Central memory CD8-positive, alpha-beta T cell (primary cell): ENCODE data around the gene GALR2.

ENCODE experiments used
- ATAC-seq: fragments of 150-1000 bp; cut with Tn5 transposase; replicated peaks from 2 replicates; pipeline ENCODE4 v1.10.0; 2022; ENCODE audit warnings: mild to moderate bottlenecking, moderate FRiP score, moderate number of reproducible peaks; ENCODE audit not compliant: poor library complexity, severe bottlenecking; ENCODE audit errors: extremely low read depth
- DNase-seq, 2 donors: peaks; one replicate each; pipeline ENCODE4 v3.0.0; 2021; ENCODE audit warnings: low spot score in 2 of 2
- H3K27ac Mint-ChIP-seq: one replicate; pipeline ENCODE4 v1.8.0; 2022; ENCODE audit warnings: low read depth, mild to moderate bottlenecking, moderate library complexity, mixed read lengths
- H3K27me3 Mint-ChIP-seq: one replicate; pipeline ENCODE4 v1.8.0; 2022; ENCODE audit warnings: mixed read lengths
- H3K36me3 Mint-ChIP-seq: one replicate; pipeline ENCODE4 v1.8.0; 2022; ENCODE audit warnings: mild to moderate bottlenecking, moderate library complexity, mixed read lengths; ENCODE audit not compliant: insufficient read depth
- H3K4me1 Mint-ChIP-seq: one replicate; pipeline ENCODE4 v1.8.0; 2022; ENCODE audit warnings: mixed read lengths
- H3K4me3 Mint-ChIP-seq: one replicate; pipeline ENCODE4 v1.8.0; 2022; ENCODE audit warnings: mild to moderate bottlenecking, moderate library complexity, mixed read lengths
- H3K9me3 Mint-ChIP-seq: one replicate; pipeline ENCODE4 v1.8.0; 2022; ENCODE audit warnings: mixed read lengths

The GALR2 gene

GRCh38 chr17:76123191-76123499, 48.6 kb downstream of the GALR2 start:
- DNase-seq = no peak
- Mint-ChIP-seq H3K4me3 (peak overlapping the region; percentile 51), H3K27ac (peak overlapping the region; percentile 14), H3K36me3 (peaks cover 3% of the 10 kb centered on the region), H3K4me1 (peaks cover 5% of the 10 kb centered on the region), H3K27me3 (no peaks in the 10 kb centered on the region), H3K9me3 (no peaks in the 10 kb centered on the region)
- no peak for ATAC-seq

DNA sequence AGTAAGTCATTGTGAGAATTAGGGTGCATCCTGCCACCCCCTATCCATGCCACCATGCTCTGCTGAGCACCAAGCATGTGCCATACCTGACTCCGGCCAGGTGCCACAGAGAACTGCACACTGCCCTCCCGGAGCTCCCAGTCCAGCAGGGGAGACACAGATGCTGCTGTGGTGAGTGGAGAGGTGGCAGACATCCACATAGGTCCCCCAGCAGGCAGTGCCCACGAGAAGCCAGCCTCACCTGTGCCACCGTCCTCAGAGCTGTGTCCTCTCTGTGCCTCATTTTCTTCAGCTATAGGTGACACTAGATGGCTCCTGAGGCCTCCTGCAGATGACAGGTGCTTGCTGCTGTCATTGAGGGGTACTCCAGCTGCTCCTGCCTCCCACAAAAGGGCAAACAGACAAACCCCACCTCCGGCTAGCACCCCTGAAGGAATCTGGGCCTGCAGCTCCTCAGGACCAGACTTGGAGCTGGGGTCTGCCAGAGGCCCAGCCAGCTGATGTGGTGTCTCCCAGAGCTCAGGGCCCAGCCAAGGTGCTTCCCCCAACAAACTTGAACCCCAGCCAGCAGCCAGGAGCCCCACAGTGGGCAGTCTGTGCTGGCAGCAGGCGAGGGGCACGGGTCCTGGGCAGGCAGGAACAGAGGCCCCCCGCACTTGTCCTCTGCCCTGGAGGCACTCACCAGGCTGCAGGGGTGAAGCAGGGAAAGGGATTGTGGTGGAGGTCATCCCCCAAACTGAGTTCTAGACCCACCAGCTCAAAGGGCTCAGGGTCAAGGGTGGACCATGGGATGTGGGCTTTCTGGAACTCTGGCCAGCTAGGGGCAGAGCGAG, 49.4 kb downstream of the GALR2 start:
- no peaks in the 10 kb centered on the region for H3K27me3 Mint-ChIP-seq
- peak overlapping the region; percentile 51 for H3K4me3 Mint-ChIP-seq
- H3K4me1 Mint-ChIP-seq = peaks cover 5% of the 10 kb centered on the region
- no peak for DNase-seq
- no peaks in the 10 kb centered on the region for H3K9me3 Mint-ChIP-seq
- no peak overlapping the region for H3K27ac Mint-ChIP-seq
- ATAC-seq = no peak
- peaks cover 3% of the 10 kb centered on the region for H3K36me3 Mint-ChIP-seq

GRCh38 chr17:76124582-76125390, 50.2 kb downstream of the GALR2 start:
- no peak overlapping the region for H3K4me3 Mint-ChIP-seq

GRCh38 chr17:76125391-76125675, 50.8 kb downstream of the GALR2 start:
- no peaks in the 10 kb centered on the region for H3K9me3 Mint-ChIP-seq
- H3K4me3 Mint-ChIP-seq = no peak overlapping the region
- no peak for DNase-seq
- peaks cover 5% of the 10 kb centered on the region for H3K4me1 Mint-ChIP-seq
- no peaks in the 10 kb centered on the region for H3K27me3 Mint-ChIP-seq
- ATAC-seq = no peak
- H3K36me3 Mint-ChIP-seq = peaks cover 3% of the 10 kb centered on the region
- H3K27ac Mint-ChIP-seq = no peak overlapping the region

More at GRCh38 chr17:76124582-76125390, 50.2 kb downstream of the GALR2 start:
- no peaks in the 10 kb centered on the region for H3K9me3 Mint-ChIP-seq
- H3K36me3 Mint-ChIP-seq = peaks cover 3% of the 10 kb centered on the region
- DNase-seq (no peak), ATAC-seq (no peak)
- H3K4me1 Mint-ChIP-seq = peaks cover 5% of the 10 kb centered on the region
- no peak overlapping the region for H3K27ac Mint-ChIP-seq
- H3K27me3 Mint-ChIP-seq = no peaks in the 10 kb centered on the region

GRCh38 chr17:76125922-76126321, 51.3 kb downstream of the GALR2 start:
- H3K4me1 Mint-ChIP-seq = peaks cover 5% of the 10 kb centered on the region
- ATAC-seq = no peak
- H3K9me3 Mint-ChIP-seq = no peaks in the 10 kb centered on the region
- peaks cover 3% of the 10 kb centered on the region for H3K36me3 Mint-ChIP-seq
- no peaks in the 10 kb centered on the region for H3K27me3 Mint-ChIP-seq
- no peak for DNase-seq
- H3K27ac Mint-ChIP-seq = no peak overlapping the region
- H3K4me3 Mint-ChIP-seq = no peak overlapping the region
